Psoas muscle (tissue), 8 donors: ENCODE measurements around the gene MICAL3. TPM values are rescaled to one million over a fixed set of nuclear protein-coding genes. Genes with fewer than 3 reads are reported as not detected.

Experiments
- ATAC-seq, 4 donors: fragments of 200-7000 bp; cut with Tn5 transposase; one replicate each; pipeline ENCODE4 v1.9.1; 2020; ENCODE audit warnings: moderate library complexity in 3 of 4, mild to moderate bottlenecking in 2 of 4
- DNase-seq, 2 donors: peaks; one replicate each; pipeline ENCODE4 v3.0.0-alpha.2; 2020
- H3K27ac ChIP-seq: fragments of 200-600 bp; one replicate; pipeline ENCODE4 v1.8.0; 2022
- H3K27me3 ChIP-seq, 3 donors: fragments of 200-600 bp in 1 of 3; one replicate each; pipeline versions ENCODE4 v1.6.1 to v1.8.0; 2013 to 2022; ENCODE audit warnings: low read length in 2 of 3, mild to moderate bottlenecking in 2 of 3, moderate library complexity in 1 of 3; ENCODE audit not compliant: insufficient read depth in 3 of 3
- H3K36me3 ChIP-seq, 2 donors: fragments of 200-600 bp in 1 of 2; one replicate each; pipeline versions ENCODE4 v1.6.1 to v1.8.0; 2013 to 2022; ENCODE audit warnings: low read depth in 1 of 2, mild to moderate bottlenecking in 1 of 2, moderate library complexity in 1 of 2; ENCODE audit not compliant: insufficient read depth in 1 of 2
- H3K4me1 ChIP-seq: fragments of 200-600 bp; one replicate; pipeline ENCODE4 v1.8.0; 2022
- H3K4me3 ChIP-seq: fragments of 200-600 bp; one replicate; pipeline ENCODE4 v1.8.0; 2022; ENCODE audit warnings: mild to moderate bottlenecking
- H3K9me3 ChIP-seq: fragments of 200-600 bp; one replicate; pipeline ENCODE4 v1.8.0; 2022
- WGBS, 3 donors: extraction: QIAGEN DNeasy Blood & Tissue Kit; methylation state at CpG; one replicate each; pipeline versions ENCODE4 v1.1.6 to v1.1.7; 2013; 5-methylcytosine and 5-hydroxymethylcytosine counted together
- intact Hi-C, 2 donors: fragments of 100-400 bp; cut with DNase I; formaldehyde crosslinking; loops; one replicate each; pipeline versions ENCODE4 v1.11.0 to v1.14.2; 2022
- polyA plus RNA-seq, 3 donors: library from polyadenylated mRNA; stranded (reverse); fragments of 200-250 nt; gene quantifications; one replicate each; pipeline ENCODE4 v1.2.3, GENCODE V29; 2013
- total RNA-seq, 4 donors: library from RNA; stranded (reverse); fragmentation: NEBNext Ultra II Directional in 2 of 4; extraction: Animal tissue kit (Norgen Biotek cat#: 25700) in 2 of 4; gene quantifications; one replicate each; pipeline versions ENCODE4 v1.2.1 to v1.2.4, GENCODE V29; 2021 to 2023
- TF ChIP-seq, protein P1 (sequence below): fragments of 200-600 bp; IDR thresholded peaks from one replicate; pipeline ENCODE4 v1.8.0; 2022; ENCODE audit warnings: antibody characterized with exemption
- donor health status: healthy with polysubstance abuse.
- donor health status: DM: no; HTN: no; CAD: no; lungs with moderate emphysema.
- donor health status: Bipolar disorder and iron deficiency.
- donor health status: healthy.
- donor health status: DM: yes; HTN: yes; CAD: no.
- donor health status: DM: no; HTN: no; CAD: no.
- donor health status: DM: no; HTN: no; CAD: no.
- donor health status: DM: yes; HTN: yes; CAD: no.

The MICAL3 gene
- total and polyA plus RNA-seq, 7 donors, result 2.1 to 38.3 (median 15.5) TPM

DNA sequence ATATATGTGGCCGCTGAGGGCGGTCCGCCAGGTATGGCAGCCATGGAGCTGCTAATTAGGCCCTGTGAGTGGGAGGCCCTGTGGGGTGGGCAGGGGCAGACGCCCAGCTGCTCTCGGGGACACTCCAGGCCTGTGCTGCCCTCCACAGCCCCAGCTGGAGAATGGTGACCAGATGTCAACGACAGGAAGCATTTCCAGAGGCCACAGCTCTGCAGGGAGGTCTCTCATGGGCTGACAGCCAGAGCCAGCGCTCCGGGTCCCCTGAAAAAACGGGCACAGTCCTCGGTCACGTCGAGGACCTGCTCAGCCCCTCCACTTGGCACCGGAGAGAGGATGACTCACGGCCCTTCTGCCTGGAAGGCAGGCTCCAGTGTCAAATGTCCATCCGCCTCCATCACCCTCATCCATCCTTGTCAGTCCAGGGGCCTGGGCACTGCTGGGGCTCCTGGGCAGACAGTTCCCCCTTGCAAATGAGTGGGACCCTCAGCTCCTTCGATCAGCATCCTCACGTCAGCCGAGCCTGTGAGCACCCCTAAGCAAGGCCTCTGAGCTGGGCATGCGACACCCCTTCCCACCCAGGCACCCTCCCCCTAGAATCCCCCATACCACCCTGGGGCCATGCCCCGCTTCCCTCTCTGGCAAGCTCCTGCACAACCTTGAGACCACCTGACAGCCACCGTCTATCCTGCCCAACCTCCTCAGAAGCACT is 252.0 kb downstream of the MICAL3 start:
- H3K4me3 ChIP-seq, result no peak overlapping the region
- TF ChIP-seq, protein P1, sequence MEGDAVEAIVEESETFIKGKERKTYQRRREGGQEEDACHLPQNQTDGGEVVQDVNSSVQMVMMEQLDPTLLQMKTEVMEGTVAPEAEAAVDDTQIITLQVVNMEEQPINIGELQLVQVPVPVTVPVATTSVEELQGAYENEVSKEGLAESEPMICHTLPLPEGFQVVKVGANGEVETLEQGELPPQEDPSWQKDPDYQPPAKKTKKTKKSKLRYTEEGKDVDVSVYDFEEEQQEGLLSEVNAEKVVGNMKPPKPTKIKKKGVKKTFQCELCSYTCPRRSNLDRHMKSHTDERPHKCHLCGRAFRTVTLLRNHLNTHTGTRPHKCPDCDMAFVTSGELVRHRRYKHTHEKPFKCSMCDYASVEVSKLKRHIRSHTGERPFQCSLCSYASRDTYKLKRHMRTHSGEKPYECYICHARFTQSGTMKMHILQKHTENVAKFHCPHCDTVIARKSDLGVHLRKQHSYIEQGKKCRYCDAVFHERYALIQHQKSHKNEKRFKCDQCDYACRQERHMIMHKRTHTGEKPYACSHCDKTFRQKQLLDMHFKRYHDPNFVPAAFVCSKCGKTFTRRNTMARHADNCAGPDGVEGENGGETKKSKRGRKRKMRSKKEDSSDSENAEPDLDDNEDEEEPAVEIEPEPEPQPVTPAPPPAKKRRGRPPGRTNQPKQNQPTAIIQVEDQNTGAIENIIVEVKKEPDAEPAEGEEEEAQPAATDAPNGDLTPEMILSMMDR, result no peak
- WGBS, 3 donors, result 59 to 68% (median 63%) methylated on average over 21 of the region's 21 CpGs
- H3K4me1 ChIP-seq, result peaks cover 9% of the 10 kb centered on the region
- no peaks in the 10 kb centered on the region for H3K27me3 ChIP-seq
- peak; percentile 37 to 78 (median 52) for ATAC-seq
- H3K36me3 ChIP-seq, result no peaks in the 10 kb centered on the region
- DNase-seq, result peak in 1 of 2 donors; percentile 52
- no peak overlapping the region for H3K27ac ChIP-seq
- intact Hi-C loops, result no loop called here
- no peaks in the 10 kb centered on the region for H3K9me3 ChIP-seq

DNA sequence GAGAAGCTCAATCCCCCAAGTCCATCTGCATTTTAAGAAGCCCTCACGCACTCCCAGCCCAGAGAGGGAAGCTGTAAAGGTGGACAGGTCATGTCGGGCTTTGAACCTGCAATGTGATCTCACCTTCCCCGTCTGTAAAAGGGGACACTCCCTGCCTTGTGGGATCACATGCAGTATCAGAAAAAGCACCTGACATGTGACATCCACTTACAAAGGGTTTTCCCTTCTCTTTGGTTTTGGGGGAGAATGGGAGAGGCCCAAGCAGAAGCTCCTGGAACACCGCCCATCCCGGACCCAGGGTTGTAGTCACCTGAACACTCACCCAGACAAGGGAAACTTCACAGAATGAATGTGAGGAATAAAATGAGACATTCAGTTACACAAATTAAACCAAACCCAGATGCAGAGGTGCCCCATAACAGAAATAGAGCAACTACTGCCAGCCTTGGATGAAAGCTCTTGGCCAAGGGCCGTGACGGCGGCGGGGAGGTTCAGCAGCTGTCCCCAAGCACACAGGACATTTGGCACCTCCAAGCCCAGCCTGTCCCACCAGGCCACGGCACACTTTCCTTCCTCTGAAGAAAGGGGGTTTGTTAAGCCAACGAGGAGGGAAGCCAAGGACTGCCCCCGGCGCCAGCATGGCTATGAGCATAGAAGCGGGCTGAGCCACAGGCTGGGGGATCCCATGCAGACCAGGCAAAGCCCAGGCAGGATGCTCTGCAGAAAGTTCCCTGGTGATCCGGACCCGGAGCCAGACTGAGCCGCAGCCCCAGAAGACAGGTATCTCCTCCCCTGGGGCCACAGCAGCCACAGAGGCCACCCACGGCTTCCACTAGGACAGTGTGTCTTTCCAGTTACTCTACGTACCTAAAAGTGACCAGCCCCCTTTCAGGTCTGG is 253.9 kb downstream of the MICAL3 start:
- H3K36me3 ChIP-seq, result no peaks in the 10 kb centered on the region
- DNase-seq (no peak), ATAC-seq (peak; percentile 26 to 65 (median 62))
- peaks cover 9% of the 10 kb centered on the region for H3K4me1 ChIP-seq
- WGBS, 3 donors, result 46 to 56% (median 52%) methylated on average over 19 of the region's 19 CpGs
- H3K27ac ChIP-seq, result no peak overlapping the region
- no peaks in the 10 kb centered on the region for H3K9me3 ChIP-seq
- no peak overlapping the region for H3K4me3 ChIP-seq
- intact Hi-C loops, result no loop called here
- TF ChIP-seq, protein P1, result no peak
- H3K27me3 ChIP-seq, result no peaks in the 10 kb centered on the region

DNA sequence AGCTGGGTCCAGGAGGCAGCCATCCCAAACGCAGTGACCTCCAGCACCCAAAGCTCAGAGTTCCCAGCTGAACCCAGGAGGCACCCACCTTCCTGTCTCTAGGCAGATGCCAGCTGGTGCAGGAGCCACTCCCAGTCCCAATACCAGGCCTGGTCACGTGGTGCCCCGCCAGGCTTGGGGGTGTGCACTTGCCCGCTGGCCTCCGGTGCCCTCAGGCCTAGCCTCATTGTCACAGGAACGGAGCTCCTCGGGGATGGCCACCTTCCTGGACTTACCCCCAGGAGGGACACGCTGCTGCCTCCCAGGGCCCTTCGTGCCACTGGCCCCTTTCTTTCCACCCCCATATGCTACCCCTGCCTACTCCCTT is 254.7 kb downstream of the MICAL3 start:
- Histone ChIP-seq H3K9me3 (no peaks in the 10 kb centered on the region), H3K36me3 (no peaks in the 10 kb centered on the region), H3K4me3 (no peak overlapping the region), H3K27me3 (no peaks in the 10 kb centered on the region), H3K4me1 (peaks cover 9% of the 10 kb centered on the region), H3K27ac (no peak overlapping the region)
- 67 to 88% (median 68%) methylated on average over 7 to 9 of the region's 9 CpGs for WGBS, 3 donors
- DNase-seq (no peak), ATAC-seq (peak in 3 of 4 donors; percentile 35 to 63 (median 35))
- TF ChIP-seq, protein P1, result no peak
- intact Hi-C loops, result no loop called here

DNA sequence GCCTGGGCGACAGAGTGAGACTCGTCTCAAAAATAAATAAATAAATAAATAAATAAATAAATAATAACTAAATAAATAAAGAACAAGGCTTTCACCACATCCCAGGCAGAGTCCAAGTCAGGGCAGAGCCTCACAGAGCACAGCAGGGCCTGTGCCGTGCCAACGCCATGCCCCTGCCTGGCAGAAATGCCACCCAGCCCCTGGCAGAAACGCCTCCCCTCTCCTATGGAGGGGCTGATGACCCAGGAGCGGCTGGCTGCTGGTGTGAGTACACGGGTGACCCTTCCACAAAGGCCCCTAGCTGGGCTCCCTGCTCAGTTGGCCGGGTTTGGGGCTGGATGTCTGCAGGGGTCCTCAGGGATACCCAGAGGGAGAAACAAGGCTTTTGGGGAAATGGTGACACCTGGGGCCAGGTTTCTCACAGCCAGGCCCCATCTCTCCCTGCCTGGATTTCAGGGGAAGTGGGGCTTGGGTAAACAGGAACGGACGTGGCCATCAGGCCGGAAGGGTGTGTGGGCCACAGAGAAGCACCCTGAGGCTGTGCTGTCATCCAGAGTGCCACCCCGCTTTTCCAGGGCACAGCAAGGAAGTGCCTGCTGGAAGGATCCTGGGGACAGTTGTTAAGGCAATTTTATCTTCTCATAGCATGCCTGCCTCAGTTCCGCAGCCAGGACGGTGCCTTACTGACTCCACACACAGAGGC is 255.2 kb downstream of the MICAL3 start:
- Histone ChIP-seq H3K36me3 (no peaks in the 10 kb centered on the region), H3K27me3 (no peaks in the 10 kb centered on the region), H3K4me1 (peaks cover 9% of the 10 kb centered on the region), H3K9me3 (no peaks in the 10 kb centered on the region), H3K4me3 (no peak overlapping the region), H3K27ac (no peak overlapping the region)
- ATAC-seq (no peak), DNase-seq (no peak)
- WGBS, 3 donors, result 85 to 92% (median 85%) methylated on average over 13 to 14 of the region's 14 CpGs
- intact Hi-C loops, result no loop called here
- TF ChIP-seq, protein P1, result no peak
